HuH-7 (cell line): ENCODE results near the gene GATA6.
A peak's percentile ranks its signal among the peaks of the same experiment; 100 is the strongest.
"Not testable (repeated sequence)": the region's sequence is repeated elsewhere in the genome, so short reads cannot be mapped to it uniquely, and the experiment has no call there.

Experiments used
- DNase-seq: peaks from one replicate; pipeline ENCODE4 v3.0.0; 2011; ENCODE audit warnings: low spot score

GATA6 gene

GRCh38 chr18:22182884-22183697 lies 13.7 kb downstream of the GATA6 start:
- no peak for DNase-seq

- no peak for DNase-seq
Observed at GRCh38 chr18:22183698-22184170, 14.3 kb downstream of the GATA6 start.

- DNase-seq, result not testable (repeated sequence)
Observed at GRCh38 chr18:22184573-22184972, 15.2 kb downstream of the GATA6 start.

- DNase-seq, result no peak
Observed at GRCh38 chr18:22185273-22185672, 15.9 kb downstream of the GATA6 start.

- DNase-seq, result no peak
Observed at GRCh38 chr18:22185771-22186386, 16.5 kb downstream of the GATA6 start.

- DNase-seq, result no peak
Observed at GRCh38 chr18:22186484-22186971, 17.1 kb downstream of the GATA6 start.

- no peak for DNase-seq
Observed at GRCh38 chr18:22188559-22189267, 19.3 kb downstream of the GATA6 start.

GRCh38 chr18:22189449-22190166 lies 20.2 kb downstream of the GATA6 start:
- DNase-seq, result no peak

GRCh38 chr18:22191346-22191695 lies 21.9 kb downstream of the GATA6 start:
- DNase-seq, result no peak

GRCh38 chr18:22191923-22192322 lies 22.5 kb downstream of the GATA6 start:
- no peak for DNase-seq

- DNase-seq, result no peak
Observed at GRCh38 chr18:22193466-22193865, 24.1 kb downstream of the GATA6 start.

GRCh38 chr18:22194151-22194598 lies 24.8 kb downstream of the GATA6 start:
- peak; percentile 68 for DNase-seq

- DNase-seq, result no peak
Observed at GRCh38 chr18:22195052-22195451, 25.7 kb downstream of the GATA6 start.

- DNase-seq, result not testable (repeated sequence)
Observed at GRCh38 chr18:22196943-22197342, 27.6 kb downstream of the GATA6 start.

GRCh38 chr18:22197668-22198067 lies 28.3 kb downstream of the GATA6 start:
- no peak for DNase-seq

- DNase-seq, result no peak
Observed at GRCh38 chr18:22198163-22198562, 28.8 kb downstream of the GATA6 start.

GRCh38 chr18:22199005-22199404 lies 29.6 kb downstream of the GATA6 start:
- no peak for DNase-seq

- no peak for DNase-seq
Observed at GRCh38 chr18:22200611-22201225, 31.3 kb downstream of the GATA6 start.

- DNase-seq, result no peak
Observed at GRCh38 chr18:22203035-22203434, 33.6 kb downstream of the GATA6 start.

- DNase-seq, result no peak
Observed at GRCh38 chr18:22203536-22204213, 34.3 kb downstream of the GATA6 start.

- DNase-seq, result no peak
Observed at GRCh38 chr18:22204214-22204536, 34.8 kb downstream of the GATA6 start.
